IPS-18a (cell line): ENCODE results near the gene SLC25A48.
A peak's percentile ranks its signal among the peaks of the same experiment; 100 is the strongest.
"Not testable (repeated sequence)": the region's sequence is repeated elsewhere in the genome, so short reads cannot be mapped to it uniquely, and the experiment has no call there.

ENCODE experiments used
- H3K27ac ChIP-seq: one replicate; pipeline ENCODE4 v1.5.1; 2013; ENCODE audit warnings: low read length
- H3K27me3 ChIP-seq: one replicate; pipeline ENCODE4 v1.6.1; 2013; ENCODE audit warnings: mild to moderate bottlenecking, low read length; ENCODE audit not compliant: control insufficient read depth, insufficient read depth
- H3K36me3 ChIP-seq: one replicate; pipeline ENCODE4 v1.6.1; 2013; ENCODE audit warnings: low read depth, low read length; ENCODE audit not compliant: control insufficient read depth
- H3K4me1 ChIP-seq: one replicate; pipeline ENCODE4 v1.6.1; 2013; ENCODE audit warnings: low read depth, low read length; ENCODE audit not compliant: control insufficient read depth
- H3K4me3 ChIP-seq: one replicate; pipeline ENCODE4 v1.5.1; 2013; ENCODE audit warnings: low read length
- H3K9ac ChIP-seq: one replicate; pipeline ENCODE4 v1.6.1; 2013; ENCODE audit warnings: mild to moderate bottlenecking, low read length, moderate library complexity
- H3K9me3 ChIP-seq: one replicate; pipeline ENCODE4 v1.6.1; 2013; ENCODE audit warnings: low read depth, low read length; ENCODE audit not compliant: control insufficient read depth

SLC25A48 gene

DNA sequence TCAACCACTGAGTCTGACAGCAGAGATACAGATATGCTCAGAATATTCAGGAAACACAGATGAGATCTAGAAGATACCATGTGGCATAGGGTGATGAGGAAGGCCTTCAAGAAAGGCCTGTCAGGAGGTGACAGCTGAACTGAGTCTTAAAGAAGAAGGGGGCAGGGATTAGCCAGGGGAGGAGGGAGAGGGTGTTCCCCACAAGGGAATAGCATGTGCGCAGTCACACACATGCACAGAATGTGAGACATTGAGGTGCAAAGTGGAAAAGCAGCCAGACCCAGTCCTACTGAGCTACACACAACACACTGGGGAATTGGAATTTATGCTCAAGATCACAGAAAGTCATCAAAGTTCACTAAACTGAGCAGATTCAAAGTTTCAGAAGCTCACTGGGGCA, 3.0 kb upstream of the SLC25A48 start:
- Histone ChIP-seq H3K36me3 (no peaks in the 10 kb centered on the region), H3K9me3 (no peaks in the 10 kb centered on the region), H3K4me3 (no peak overlapping the region), H3K9ac (no peak overlapping the region), H3K27ac (no peak overlapping the region), H3K27me3 (peaks cover 54% of the 10 kb centered on the region), H3K4me1 (no peaks in the 10 kb centered on the region)

DNA sequence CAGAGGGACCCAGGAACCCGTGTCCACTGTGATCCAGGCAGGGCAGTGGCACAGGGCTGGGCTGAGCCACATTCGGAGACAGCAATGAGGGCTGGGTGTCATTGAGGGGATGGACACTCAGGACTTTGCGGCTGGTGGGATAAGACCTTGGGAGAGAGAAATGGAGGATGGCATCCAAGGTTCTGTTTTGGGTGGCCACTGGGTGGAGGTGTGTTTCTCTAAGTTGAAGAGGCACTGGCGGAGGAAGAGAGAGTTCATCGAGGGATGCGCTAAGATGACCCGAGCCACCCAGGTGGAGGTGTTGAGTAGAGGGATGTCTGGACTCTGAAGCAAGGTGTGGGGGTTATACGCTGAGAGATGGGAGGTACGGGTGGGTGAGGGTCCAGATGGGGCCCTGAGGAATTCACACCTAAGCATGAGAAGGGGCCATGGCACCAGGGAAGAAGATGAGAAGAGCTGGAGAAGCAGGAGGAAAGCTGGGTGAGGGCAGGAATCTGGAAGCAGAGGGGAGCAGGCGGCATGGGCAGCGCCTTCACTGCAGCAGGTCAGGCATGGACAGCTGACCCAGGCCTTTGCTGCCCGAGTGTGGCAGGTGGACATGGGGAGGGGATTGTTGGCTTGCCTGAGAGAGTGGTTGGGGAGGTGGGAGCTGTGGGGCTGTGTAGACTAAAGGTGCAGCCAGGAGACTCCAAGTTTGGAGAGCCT, 2.5 kb upstream of the SLC25A48 start:
- Histone ChIP-seq H3K27me3 (peaks cover 59% of the 10 kb centered on the region), H3K9ac (no peak overlapping the region), H3K4me1 (no peaks in the 10 kb centered on the region), H3K27ac (no peak overlapping the region), H3K9me3 (no peaks in the 10 kb centered on the region), H3K4me3 (no peak overlapping the region), H3K36me3 (no peaks in the 10 kb centered on the region)

DNA sequence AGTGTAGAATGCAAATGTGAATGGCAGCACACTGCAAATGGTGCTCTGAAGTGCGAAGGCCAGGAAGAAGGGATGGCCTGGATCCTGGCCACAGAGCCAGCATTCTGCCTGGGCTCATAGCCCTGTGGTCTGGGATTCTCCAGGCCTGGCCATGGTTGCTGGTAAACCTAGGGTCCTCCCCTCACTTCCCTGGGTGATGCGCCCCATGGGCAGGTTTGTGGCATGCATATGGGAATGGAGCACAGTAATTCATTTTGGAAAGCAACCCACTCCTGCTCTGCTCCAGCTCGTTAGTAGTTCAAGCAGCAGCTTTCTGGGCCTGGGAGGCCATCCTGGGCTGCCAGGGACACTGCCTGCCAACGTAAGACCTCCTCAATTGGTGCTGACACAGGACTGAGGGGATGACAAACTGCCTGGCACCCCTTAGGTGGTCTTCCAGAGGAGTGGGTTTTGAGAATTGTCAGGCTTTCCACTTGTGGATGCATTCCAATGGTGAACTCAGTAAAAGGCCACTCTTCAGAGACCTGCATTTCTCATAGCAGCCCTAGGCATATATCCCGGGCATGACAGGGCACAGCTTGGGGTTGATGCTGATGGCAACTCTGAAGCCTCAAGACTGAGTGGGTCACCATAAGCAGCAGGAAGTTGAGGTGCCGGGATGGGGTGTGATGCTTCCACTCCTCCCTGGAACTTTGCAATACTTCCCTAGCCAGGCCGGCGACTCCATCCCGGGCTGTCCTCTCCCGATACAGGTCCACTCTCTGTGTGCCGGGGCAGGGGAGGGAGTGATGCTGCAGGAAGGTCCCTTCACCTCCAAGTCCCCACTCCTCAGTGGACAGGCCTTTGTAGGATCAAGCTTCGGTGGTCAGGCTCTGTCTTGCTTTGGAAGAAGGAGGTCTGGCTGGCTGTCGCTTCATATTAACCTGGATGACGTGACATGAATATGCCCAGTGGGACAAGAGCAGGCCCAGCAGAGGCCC, 1.2 kb upstream of the SLC25A48 start:
- Histone ChIP-seq H3K36me3 (no peaks in the 10 kb centered on the region), H3K9ac (no peak overlapping the region), H3K9me3 (no peaks in the 10 kb centered on the region), H3K27ac (no peak overlapping the region), H3K4me3 (no peak overlapping the region), H3K27me3 (peaks cover 59% of the 10 kb centered on the region), H3K4me1 (no peaks in the 10 kb centered on the region)

DNA sequence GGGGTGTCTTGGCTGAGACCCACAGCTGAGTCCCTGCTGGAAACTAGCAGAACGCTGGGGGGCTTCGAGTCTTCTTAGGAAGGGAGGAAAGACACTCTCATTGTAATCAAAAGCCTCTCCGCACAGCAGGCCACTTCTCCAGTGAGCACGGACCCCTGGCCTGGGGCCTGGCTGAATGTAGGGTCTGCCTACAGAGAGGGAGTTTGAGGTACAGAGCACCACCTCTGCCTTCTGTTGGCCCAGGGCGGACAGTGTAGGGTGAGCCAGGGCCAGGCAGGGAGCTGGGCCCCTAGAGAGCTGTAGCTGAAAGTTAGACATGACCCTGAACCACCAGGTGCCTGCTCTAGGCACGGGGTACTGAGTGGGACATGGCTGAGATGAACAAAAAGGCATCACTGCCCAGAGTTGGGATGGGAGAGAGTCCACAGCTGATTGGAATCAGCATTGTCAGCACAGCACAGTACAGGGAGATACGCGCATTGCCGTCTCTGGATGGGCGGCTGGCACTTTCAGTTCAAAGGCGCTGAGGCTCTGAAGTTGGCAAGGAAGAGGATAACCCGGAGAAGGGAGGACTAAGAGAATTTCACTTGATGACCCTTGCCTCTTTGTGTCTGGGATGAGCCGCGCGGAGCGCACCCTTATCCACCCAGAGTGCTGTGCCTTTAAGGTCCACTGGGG, 363 bp upstream of the SLC25A48 start:
- H3K9ac ChIP-seq, result no peak overlapping the region
- no peaks in the 10 kb centered on the region for H3K4me1 ChIP-seq
- no peaks in the 10 kb centered on the region for H3K9me3 ChIP-seq
- peaks cover 59% of the 10 kb centered on the region for H3K27me3 ChIP-seq
- no peak overlapping the region for H3K27ac ChIP-seq
- no peaks in the 10 kb centered on the region for H3K36me3 ChIP-seq
- peak overlapping the region; percentile 75 for H3K4me3 ChIP-seq

DNA sequence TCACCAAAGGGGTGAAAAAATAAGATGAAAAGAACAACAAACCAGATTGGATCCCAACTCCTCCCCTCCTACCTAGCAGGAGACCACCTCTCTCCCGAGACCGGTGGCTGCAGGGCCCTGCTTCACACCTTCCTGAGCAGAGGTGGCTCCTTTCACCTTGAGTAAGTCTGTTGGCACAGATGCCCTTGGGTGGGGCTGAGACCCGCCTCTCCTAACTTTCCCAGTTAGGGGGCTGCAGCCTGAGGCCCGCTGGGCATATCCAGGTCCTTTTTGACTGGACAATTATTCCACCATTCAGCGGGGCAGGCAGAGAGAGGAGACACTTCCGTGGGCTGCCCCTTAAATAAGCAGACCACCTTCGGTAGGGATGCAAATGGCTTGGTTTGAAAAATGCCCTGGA, 1.3 kb downstream of the SLC25A48 start:
- Histone ChIP-seq H3K4me3 (peak overlapping the region; percentile 75), H3K9me3 (no peaks in the 10 kb centered on the region), H3K27me3 (peaks cover 53% of the 10 kb centered on the region), H3K4me1 (no peaks in the 10 kb centered on the region), H3K9ac (no peak overlapping the region), H3K36me3 (no peaks in the 10 kb centered on the region), H3K27ac (no peak overlapping the region)

DNA sequence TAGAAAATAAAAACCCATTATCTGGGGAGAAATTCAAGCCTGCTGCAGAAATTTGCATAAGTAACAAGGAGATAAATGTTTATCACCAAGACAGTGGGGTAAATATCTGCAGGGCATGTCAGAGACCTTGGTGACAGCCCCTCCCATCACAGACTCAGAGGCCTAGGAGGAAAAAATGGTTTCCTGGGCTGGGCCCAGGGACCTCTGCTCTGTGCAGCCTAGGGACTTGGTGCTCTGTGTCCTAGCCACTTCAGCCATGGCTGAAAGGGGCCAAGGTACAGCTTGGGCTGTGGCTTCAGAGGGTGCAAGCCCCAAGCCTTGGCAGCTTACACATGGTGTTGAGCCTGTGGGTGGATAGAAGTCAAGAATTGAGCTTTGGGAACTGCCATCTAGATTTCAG, 3.9 kb downstream of the SLC25A48 start:
- H3K36me3 ChIP-seq, H3K4me3 ChIP-seq, H3K9ac ChIP-seq, H3K4me1 ChIP-seq, H3K27ac ChIP-seq, H3K9me3 ChIP-seq: not testable (repeated sequence)
- peaks cover 35% of the 10 kb centered on the region for H3K27me3 ChIP-seq

DNA sequence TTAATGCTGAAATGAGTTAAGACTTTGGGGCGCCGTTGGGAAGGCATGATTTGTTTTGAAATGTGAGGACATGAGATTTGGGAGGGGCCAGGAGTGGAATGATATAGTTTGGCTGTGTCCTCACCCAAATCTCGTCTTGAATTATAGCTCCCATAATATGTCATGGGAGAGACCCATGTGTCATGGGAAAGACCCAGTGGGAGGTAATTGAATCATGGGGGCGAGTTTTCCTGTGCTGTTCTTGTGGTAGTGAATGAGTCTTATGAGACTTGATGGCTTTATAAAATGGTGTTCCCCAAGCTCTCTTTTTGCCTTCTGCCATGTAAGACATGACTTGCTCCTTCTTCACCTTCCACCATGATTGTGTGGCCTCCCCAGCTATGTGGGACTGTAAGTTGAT, 5.1 kb downstream of the SLC25A48 start:
- Histone ChIP-seq H3K27ac (no peak overlapping the region), H3K36me3 (no peaks in the 10 kb centered on the region), H3K4me1 (no peaks in the 10 kb centered on the region), H3K9ac (no peak overlapping the region), H3K4me3 (no peak overlapping the region), H3K27me3 (peaks cover 23% of the 10 kb centered on the region), H3K9me3 (no peaks in the 10 kb centered on the region)

DNA sequence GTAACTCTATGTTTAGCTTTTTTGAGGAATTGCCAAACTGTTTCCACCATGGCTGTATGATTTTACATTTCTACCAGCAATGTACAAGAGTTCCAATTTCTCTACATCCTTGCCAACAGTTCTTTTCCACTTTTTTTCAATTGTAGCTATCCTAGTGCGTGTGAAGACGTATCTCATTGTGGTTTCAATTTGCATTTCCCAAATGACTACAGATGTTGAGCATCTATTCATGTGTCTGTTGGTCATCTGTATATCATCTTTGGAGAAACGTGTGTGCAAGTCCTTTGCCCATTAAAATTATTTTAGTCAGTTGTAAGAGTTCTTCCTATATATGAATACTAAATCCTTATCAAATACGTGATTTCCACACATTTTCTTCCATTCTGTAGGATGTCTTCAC, 6.5 kb downstream of the SLC25A48 start:
- H3K27me3 ChIP-seq, result peaks cover 10% of the 10 kb centered on the region
- H3K36me3 ChIP-seq, result no peaks in the 10 kb centered on the region
- H3K9ac ChIP-seq, result no peak overlapping the region
- no peak overlapping the region for H3K27ac ChIP-seq
- H3K9me3 ChIP-seq, result no peaks in the 10 kb centered on the region
- no peaks in the 10 kb centered on the region for H3K4me1 ChIP-seq
- no peak overlapping the region for H3K4me3 ChIP-seq

DNA sequence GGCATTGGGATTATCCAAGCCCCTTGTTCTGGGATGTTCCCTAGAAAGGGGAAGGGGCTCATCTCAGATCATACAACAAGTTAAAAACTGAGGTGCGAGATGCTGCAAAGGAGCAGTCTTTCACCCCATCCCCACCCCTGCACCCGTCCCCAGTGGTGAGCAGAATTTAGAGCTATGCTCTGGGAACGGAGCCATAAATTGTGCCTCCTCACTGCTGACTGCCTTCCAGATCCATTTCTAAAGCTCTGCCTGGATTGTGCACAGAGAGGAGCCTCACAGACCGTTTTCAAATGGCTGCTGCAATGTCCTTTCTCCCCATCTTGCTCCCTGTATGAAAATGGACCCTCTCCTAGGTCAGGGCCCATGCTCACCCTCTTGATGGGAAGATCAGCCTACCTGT, 8.3 kb downstream of the SLC25A48 start:
- no peak overlapping the region for H3K4me3 ChIP-seq
- H3K4me1 ChIP-seq, result no peaks in the 10 kb centered on the region
- no peaks in the 10 kb centered on the region for H3K9me3 ChIP-seq
- no peaks in the 10 kb centered on the region for H3K27me3 ChIP-seq
- no peaks in the 10 kb centered on the region for H3K36me3 ChIP-seq
- no peak overlapping the region for H3K9ac ChIP-seq
- H3K27ac ChIP-seq, result no peak overlapping the region

DNA sequence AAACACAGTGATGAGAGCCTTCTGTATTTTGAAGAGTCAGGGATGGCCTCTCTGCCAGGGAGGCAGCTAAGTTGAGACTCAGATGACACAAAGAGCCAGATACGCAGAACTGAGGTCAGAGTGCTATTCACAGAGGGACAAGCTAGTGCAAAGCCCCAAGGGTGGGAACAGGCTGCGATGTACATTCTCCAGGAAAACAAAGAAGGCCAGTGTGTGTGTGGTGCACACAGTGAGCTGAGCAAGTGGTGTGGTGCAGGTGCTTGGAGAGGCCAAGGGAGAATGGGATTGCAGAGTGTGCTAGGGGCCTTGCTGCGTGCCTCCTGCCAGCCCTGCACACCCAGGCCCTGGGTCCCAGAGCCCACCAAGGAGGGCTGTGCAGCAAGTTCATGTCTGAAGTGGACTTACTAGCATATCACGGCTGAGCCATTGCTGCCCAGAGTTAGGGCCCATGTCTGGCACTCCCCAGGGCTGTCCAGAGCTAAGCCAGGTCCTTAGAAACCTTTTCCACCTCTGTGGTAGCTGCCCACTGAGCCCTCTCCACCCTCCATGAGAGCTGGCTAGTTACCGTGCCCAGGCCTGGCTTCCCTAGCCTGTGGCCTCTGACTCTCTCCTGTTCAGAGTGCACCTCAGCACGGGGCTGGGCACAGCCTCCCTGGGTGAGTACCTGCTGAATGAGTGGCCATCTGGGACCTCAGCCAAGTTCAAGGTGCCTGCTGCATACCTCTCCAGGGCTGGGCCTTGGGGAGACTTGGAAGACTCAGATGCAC, 9.3 kb downstream of the SLC25A48 start:
- no peak overlapping the region for H3K27ac ChIP-seq
- no peaks in the 10 kb centered on the region for H3K9me3 ChIP-seq
- no peaks in the 10 kb centered on the region for H3K27me3 ChIP-seq
- no peak overlapping the region for H3K4me3 ChIP-seq
- no peaks in the 10 kb centered on the region for H3K36me3 ChIP-seq
- no peaks in the 10 kb centered on the region for H3K4me1 ChIP-seq
- no peak overlapping the region for H3K9ac ChIP-seq

DNA sequence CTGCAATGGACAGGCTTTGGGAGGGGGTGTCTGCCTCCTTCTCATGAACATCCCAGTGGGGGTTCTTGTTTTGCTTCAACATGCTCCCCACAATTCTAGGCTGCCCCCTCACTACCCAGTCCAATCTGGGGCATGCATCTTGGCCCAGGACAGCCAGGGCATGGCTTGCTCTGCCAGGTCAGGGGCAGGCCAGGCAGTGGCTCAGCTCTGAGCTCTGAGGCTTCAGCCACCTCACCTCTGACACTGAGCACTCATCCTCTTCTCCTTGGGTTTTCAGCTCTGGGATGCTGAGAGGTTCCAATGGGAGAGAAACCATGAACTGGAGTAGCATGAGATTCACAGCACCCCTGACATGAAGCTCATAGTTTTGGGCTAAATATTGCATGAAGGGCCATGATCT, 11.8 kb downstream of the SLC25A48 start:
- no peaks in the 10 kb centered on the region for H3K36me3 ChIP-seq
- H3K9me3 ChIP-seq, result no peaks in the 10 kb centered on the region
- H3K9ac ChIP-seq, result no peak overlapping the region
- H3K4me1 ChIP-seq, result no peaks in the 10 kb centered on the region
- H3K4me3 ChIP-seq, result no peak overlapping the region
- no peak overlapping the region for H3K27ac ChIP-seq
- H3K27me3 ChIP-seq, result no peaks in the 10 kb centered on the region
